Tibial nerve (tissue), 3 donors: ENCODE results near the gene CLEC16A.

Source experiments
- CTCF ChIP-seq, 5 experiments: fragments of 200-600 bp in 3 of 5; fragments of 450-650 bp in 2 of 5; sonication (generic) in 3 of 5; IDR thresholded peaks; one replicate each; pipeline ENCODE4 v1.5.1; 2016 to 2019; ENCODE audit warnings: antibody characterized with exemption in 5 of 5, mild to moderate bottlenecking in 3 of 5, moderate library complexity in 2 of 5
- POLR2A ChIP-seq, 2 donors: fragments of 450-650 bp; IDR thresholded peaks; one replicate each; pipeline ENCODE4 v1.6.1; 2017; ENCODE audit warnings: antibody characterized with exemption in 2 of 2, mild to moderate bottlenecking in 2 of 2, moderate library complexity in 2 of 2

GRCh38 chr16:10970065-10970464 is 25.7 kb downstream of the CLEC16A start:
- TF ChIP-seq POLR2A (IDR thresholded peaks at IDR 0.05) (no peak), CTCF (IDR thresholded peaks at IDR 0.05) (no peak)
